Stimulated activated CD8-positive, alpha-beta memory T cell treated with anti-CD3 and anti-CD28 coated beads, Interleukin-7, amount 100 ng/mL, for 4 hours (primary cell): ENCODE measurements around the gene CP.

Source experiments
- DNase-seq, 2 donors: peaks; one replicate each; pipeline ENCODE4 v3.0.0-alpha.2; 2020; ENCODE audit warnings: low read depth in 2 of 2

Gene CP

GRCh38 chr3:149122721-149123578, 98.7 kb downstream of the CP start:
- no peak for DNase-seq
